Osteoblast (primary cell): ENCODE measurements around the gene BHMT2. TPM values are rescaled to one million over a fixed set of nuclear protein-coding genes. Genes with fewer than 3 reads are reported as not detected.
A peak's percentile ranks its signal among the peaks of the same experiment; 100 is the strongest.

Source experiments
- DNase-seq: peaks from one replicate; pipeline ENCODE4 v3.0.0; 2011; ENCODE audit warnings: low spot score, mixed read lengths; ENCODE audit not compliant: insufficient read length; ENCODE audit errors: missing footprints
- H2AFZ ChIP-seq: 2 replicates; pipeline ENCODE4 v1.6.0; 2011; ENCODE audit warnings: mild to moderate bottlenecking, low read length
- H3K27ac ChIP-seq: 2 replicates; pipeline ENCODE4 v1.5.1; 2011; ENCODE audit warnings: mild to moderate bottlenecking, low read depth, low read length, moderate library complexity
- H3K27me3 ChIP-seq: 2 replicates; pipeline ENCODE4 v1.6.0; 2012; ENCODE audit warnings: mild to moderate bottlenecking, control low read depth, inconsistent platforms, low read length, moderate library complexity; ENCODE audit not compliant: insufficient read depth
- H3K36me3 ChIP-seq: 2 replicates; pipeline ENCODE4 v1.5.1; 2011; ENCODE audit warnings: mild to moderate bottlenecking, low read length, control low read depth, moderate library complexity; ENCODE audit not compliant: insufficient read depth
- H3K4me1 ChIP-seq: 2 replicates; pipeline ENCODE4 v1.5.1; 2011; ENCODE audit warnings: mild to moderate bottlenecking, low read length, control low read depth, moderate library complexity; ENCODE audit not compliant: insufficient read depth
- H3K4me2 ChIP-seq: 2 replicates; pipeline ENCODE4 v1.6.0; 2011; ENCODE audit warnings: mild to moderate bottlenecking, low read length; ENCODE audit not compliant: insufficient read depth
- H3K4me3 ChIP-seq: fragments of 200-600 bp; sonication (generic); 3 replicates; pipeline ENCODE4 v1.5.1; 2012; ENCODE audit warnings: mild to moderate bottlenecking, low read length, inconsistent platforms; ENCODE audit not compliant: insufficient read depth
- H3K79me2 ChIP-seq: 2 replicates; pipeline ENCODE4 v1.6.0; 2012; ENCODE audit warnings: mild to moderate bottlenecking, low read length, control low read depth, inconsistent platforms; ENCODE audit not compliant: insufficient read depth
- H3K9me3 ChIP-seq: 2 replicates; pipeline ENCODE4 v1.5.1; 2011; ENCODE audit warnings: low read depth, low read length, control low read depth
- H4K20me1 ChIP-seq: 2 replicates; pipeline ENCODE4 v1.6.0; 2012; ENCODE audit warnings: mild to moderate bottlenecking, low read length, control low read depth; ENCODE audit not compliant: insufficient read depth
- total RNA-seq: library from RNA; depleted of rRNA; stranded (reverse); fragments of >200 nt; gene quantifications from 2 replicates; pipeline ENCODE4 v1.2.3, GENCODE V29; 2012
- TF ChIP-seq, protein P1 (sequence below): IDR thresholded peaks from 2 replicates; pipeline ENCODE4 v1.5.1; 2011; ENCODE audit warnings: mild to moderate bottlenecking, low read depth, low read length, moderate library complexity; ENCODE audit errors: extremely low read depth

Gene BHMT2
- total RNA-seq, 1 donor = 8.3 TPM

DNA sequence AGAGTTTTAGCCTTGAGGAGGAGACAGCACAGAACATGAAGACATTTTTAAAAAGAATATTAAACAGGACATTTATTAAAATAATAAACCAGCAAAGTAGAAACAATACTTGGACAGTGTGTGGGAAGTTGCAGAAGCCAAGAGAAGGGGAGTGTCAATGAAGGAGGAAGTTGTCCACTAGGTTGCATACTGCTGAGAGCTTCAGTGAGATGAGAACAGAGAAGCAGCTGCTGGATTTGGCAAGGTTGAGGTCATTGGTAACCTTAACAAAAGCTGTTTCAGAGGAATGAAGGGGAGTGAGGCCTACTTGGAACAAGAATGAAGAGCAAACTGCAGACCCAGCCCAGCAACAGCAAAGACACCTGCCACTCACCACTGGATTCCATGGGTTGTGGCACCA is 53.4 kb downstream of the BHMT2 start:
- Histone ChIP-seq H3K9me3 (no peaks in the 10 kb centered on the region), H3K27ac (no peak overlapping the region), H2AFZ (no peak overlapping the region), H3K79me2 (no peaks in the 10 kb centered on the region), H3K36me3 (no peaks in the 10 kb centered on the region), H3K27me3 (no peaks in the 10 kb centered on the region), H3K4me2 (no peak overlapping the region), H3K4me3 (no peak overlapping the region), H4K20me1 (no peaks in the 10 kb centered on the region), H3K4me1 (no peaks in the 10 kb centered on the region)
- DNase-seq = no peak
- TF ChIP-seq, protein P1, sequence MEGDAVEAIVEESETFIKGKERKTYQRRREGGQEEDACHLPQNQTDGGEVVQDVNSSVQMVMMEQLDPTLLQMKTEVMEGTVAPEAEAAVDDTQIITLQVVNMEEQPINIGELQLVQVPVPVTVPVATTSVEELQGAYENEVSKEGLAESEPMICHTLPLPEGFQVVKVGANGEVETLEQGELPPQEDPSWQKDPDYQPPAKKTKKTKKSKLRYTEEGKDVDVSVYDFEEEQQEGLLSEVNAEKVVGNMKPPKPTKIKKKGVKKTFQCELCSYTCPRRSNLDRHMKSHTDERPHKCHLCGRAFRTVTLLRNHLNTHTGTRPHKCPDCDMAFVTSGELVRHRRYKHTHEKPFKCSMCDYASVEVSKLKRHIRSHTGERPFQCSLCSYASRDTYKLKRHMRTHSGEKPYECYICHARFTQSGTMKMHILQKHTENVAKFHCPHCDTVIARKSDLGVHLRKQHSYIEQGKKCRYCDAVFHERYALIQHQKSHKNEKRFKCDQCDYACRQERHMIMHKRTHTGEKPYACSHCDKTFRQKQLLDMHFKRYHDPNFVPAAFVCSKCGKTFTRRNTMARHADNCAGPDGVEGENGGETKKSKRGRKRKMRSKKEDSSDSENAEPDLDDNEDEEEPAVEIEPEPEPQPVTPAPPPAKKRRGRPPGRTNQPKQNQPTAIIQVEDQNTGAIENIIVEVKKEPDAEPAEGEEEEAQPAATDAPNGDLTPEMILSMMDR = no peak

GRCh38 chr5:79124607-79125006 is 55.0 kb downstream of the BHMT2 start:
- H3K9me3 ChIP-seq = no peaks in the 10 kb centered on the region
- H4K20me1 ChIP-seq = no peaks in the 10 kb centered on the region
- no peaks in the 10 kb centered on the region for H3K4me1 ChIP-seq
- no peak overlapping the region for H3K4me3 ChIP-seq
- no peaks in the 10 kb centered on the region for H3K27me3 ChIP-seq
- DNase-seq = no peak
- no peak overlapping the region for H2AFZ ChIP-seq
- TF ChIP-seq, protein P1 = no peak
- no peaks in the 10 kb centered on the region for H3K36me3 ChIP-seq
- H3K27ac ChIP-seq = no peak overlapping the region
- no peak overlapping the region for H3K4me2 ChIP-seq
- no peaks in the 10 kb centered on the region for H3K79me2 ChIP-seq

GRCh38 chr5:79130781-79131180 is 61.2 kb downstream of the BHMT2 start:
- Histone ChIP-seq H3K4me2 (no peak overlapping the region), H3K27ac (no peak overlapping the region), H3K36me3 (no peaks in the 10 kb centered on the region), H3K4me3 (no peak overlapping the region), H3K79me2 (no peaks in the 10 kb centered on the region), H3K27me3 (no peaks in the 10 kb centered on the region), H3K9me3 (no peaks in the 10 kb centered on the region), H4K20me1 (no peaks in the 10 kb centered on the region), H3K4me1 (peaks cover 11% of the 10 kb centered on the region), H2AFZ (peak overlapping the region; percentile 15)
- no peak for DNase-seq
- TF ChIP-seq, protein P1 = no peak

DNA sequence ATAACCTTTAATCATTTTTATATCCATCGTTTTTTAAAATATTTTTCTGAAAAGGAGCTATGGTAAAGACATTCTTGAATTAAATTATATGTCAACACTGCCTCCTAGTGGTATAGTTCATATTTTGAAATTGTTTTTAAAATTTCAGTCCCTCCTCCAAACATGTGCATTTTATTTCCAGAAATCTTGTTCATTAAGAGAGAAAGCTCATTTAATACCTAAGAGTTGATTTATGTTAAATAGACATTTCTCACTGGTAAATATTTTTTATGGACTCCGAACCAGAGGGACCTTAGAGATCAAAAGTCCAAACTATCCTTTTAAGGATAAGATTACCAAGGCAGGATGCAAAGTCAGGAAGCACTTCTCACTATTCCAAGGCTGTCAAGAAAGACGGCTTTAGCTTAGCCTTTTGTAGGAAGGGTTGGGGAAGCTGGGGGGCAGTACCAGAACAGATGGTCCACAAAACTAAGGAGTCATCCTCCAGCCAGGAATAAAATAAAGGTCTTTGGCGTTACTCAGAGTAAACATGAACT is 63.6 kb downstream of the BHMT2 start:
- Histone ChIP-seq H2AFZ (peak overlapping the region; percentile 78), H3K9me3 (no peaks in the 10 kb centered on the region), H4K20me1 (no peaks in the 10 kb centered on the region), H3K36me3 (no peaks in the 10 kb centered on the region), H3K4me3 (peak overlapping the region; percentile 67), H3K27me3 (no peaks in the 10 kb centered on the region), H3K4me1 (peaks cover 11% of the 10 kb centered on the region), H3K27ac (peak overlapping the region; percentile 13), H3K4me2 (peak overlapping the region; percentile 82), H3K79me2 (no peaks in the 10 kb centered on the region)
- DNase-seq = peak; percentile 73
- TF ChIP-seq, protein P1 = peak; percentile 36
